Measurements from ENCODE around the gene MAP3K21. TPM values are rescaled to one million over a fixed set of nuclear protein-coding genes. Genes with fewer than 3 reads are reported as not detected.

Gene MAP3K21
- total and polyA plus RNA-seq, 2 of the 8 experiments (the other 6 are each of a cell fraction or from before 2014, with no cell fraction given): 21.2 to 21.8 TPM

GRCh38 chr1:233304489-233305102, 22.9 kb upstream of the MAP3K21 start (continued):
- TF ChIP-seq RNF2 (IDR thresholded peaks at IDR 0.05; ENCODE audit: borderline replicate concordance, low read depth, low read length, missing control alignments, poor library complexity, severe bottlenecking) (no peak), SP2 (IDR thresholded peaks at IDR 0.05; ENCODE audit: low read length) (no peak)

Measured in H1 (cell line).